HCT116 (cell line): ENCODE data around the gene PATE3. TPM values are rescaled to one million over a fixed set of nuclear protein-coding genes. Genes with fewer than 3 reads are reported as not detected.

ENCODE experiments used
- ATAC-seq: fragments of 200-7000 bp; cut with Tn5 transposase; 2 replicates; pipeline ENCODE4 v1.9.1; 2020; ENCODE audit warnings: mild to moderate bottlenecking, moderate library complexity
- BruUV-seq: library from RNA; stranded (reverse); fragments of 400-500 nt; replicated peaks from 2 replicates; lab custom pipeline; 2021; lab: Mats Ljungman, UMichigan
- CTCF ChIA-PET: fragments of 300-600 bp; sonication (Branson Sonifier 250); formaldehyde crosslinking; loops from one replicate; lab custom pipeline; 2021; ENCODE audit warnings: antibody characterized with exemption; lab: Charles Lee
- POLR2A ChIA-PET: fragments of 300-600, 350-600 bp; sonication (Branson Sonifier 250); formaldehyde crosslinking; loops from one replicate; lab custom pipeline; 2021; ENCODE audit warnings: antibody characterized with exemption; lab: Charles Lee
- RAD21 ChIA-PET, 2 experiments: fragments of 300-600 bp; sonication (Branson Sonifier 250); formaldehyde crosslinking; loops; one replicate each; lab custom pipeline; 2023; ENCODE audit warnings: low total read pairs in 2 of 2; ENCODE audit not compliant: uncharacterized antibody in 2 of 2, unreplicated experiment in 2 of 2, low non-redundant PET in 1 of 2; lab: Charles Lee
- DNase-seq: peaks from one replicate; pipeline ENCODE4 v3.0.0-alpha.2; 2010; ENCODE audit warnings: low read depth, low spot score
- H2AFZ ChIP-seq: fragments of 200-600 bp; shearing (Covaris generic), sonication (generic); 2 replicates; pipeline ENCODE4 v1.6.1; 2017; ENCODE audit warnings: low read depth, mixed run types, mixed read lengths, antibody characterized with exemption, low read length; ENCODE audit not compliant: poor library complexity, severe bottlenecking
- H3K27ac ChIP-seq: 2 replicates; pipeline ENCODE4 v1.5.1; 2012; ENCODE audit warnings: low read depth, low read length
- H3K27me3 ChIP-seq: fragments of 200-600 bp; sonication (generic); 2 replicates; pipeline ENCODE4 v1.6.1; 2016; ENCODE audit warnings: mixed run types, low read length, mixed read lengths; ENCODE audit not compliant: insufficient read depth
- H3K36me3 ChIP-seq, 2 experiments: fragments of 200-500 bp in 1 of 2; fragments of 200-600 bp in 1 of 2; sonication (Bioruptor generic) in 1 of 2; sonication (generic) in 1 of 2; 2 replicates each; pipeline versions ENCODE4 v1.5.1 to v1.6.1; 2014 to 2016; ENCODE audit warnings: low read length in 2 of 2, inconsistent platforms in 1 of 2, mixed read lengths in 1 of 2, mixed run types in 1 of 2; ENCODE audit not compliant: insufficient read depth in 2 of 2, control insufficient read depth in 1 of 2
- H3K4me1 ChIP-seq, 2 experiments: fragments of 200-600 bp in 1 of 2; sonication (generic) in 1 of 2; 2 replicates each; pipeline versions ENCODE4 v1.5.1 to v1.6.1; 2012 to 2017; ENCODE audit warnings: low read length in 2 of 2, inconsistent platforms in 1 of 2, mild to moderate bottlenecking in 1 of 2, mixed read lengths in 1 of 2, mixed run types in 1 of 2, moderate library complexity in 1 of 2; ENCODE audit not compliant: insufficient read depth in 2 of 2, control insufficient read depth in 1 of 2
- H3K4me2 ChIP-seq: fragments of 200-600 bp; sonication (generic); 2 replicates; pipeline ENCODE4 v1.6.1; 2017; ENCODE audit warnings: mixed run types, low read length, mixed read lengths
- H3K4me3 ChIP-seq, 2 experiments: fragments of 200-600 bp in 1 of 2; sonication (generic) in 1 of 2; replicated peaks in 1 of 2; 2 replicates each; pipeline ENCODE4 v1.5.1; 2011 to 2016; ENCODE audit warnings: low read length in 2 of 2, control low read depth in 1 of 2, low read depth in 1 of 2, mild to moderate bottlenecking in 1 of 2, mixed read lengths in 1 of 2, mixed run types in 1 of 2
- H3K79me2 ChIP-seq: fragments of 200-600 bp; sonication (generic); 2 replicates; pipeline ENCODE4 v1.6.1; 2017; ENCODE audit warnings: mild to moderate bottlenecking, mixed run types, low read length, moderate library complexity, mixed read lengths; ENCODE audit not compliant: insufficient read depth
- H3K9ac ChIP-seq: fragments of 200-600 bp; sonication (generic); 2 replicates; pipeline ENCODE4 v1.6.1; 2016; ENCODE audit warnings: low read length, mixed read lengths
- H3K9me2 ChIP-seq: fragments of 200-600 bp; sonication (generic), shearing (Covaris generic); 2 replicates; pipeline ENCODE4 v1.6.1; 2017; ENCODE audit warnings: mixed run types, mild to moderate bottlenecking, moderate library complexity; ENCODE audit not compliant: insufficient read depth
- H3K9me3 ChIP-seq, 2 experiments: fragments of 200-500 bp in 1 of 2; fragments of 200-600 bp in 1 of 2; sonication (Bioruptor generic) in 1 of 2; sonication (generic) in 1 of 2; 2 replicates each; pipeline ENCODE4 v1.6.1; 2014 to 2017; ENCODE audit warnings: low read length in 2 of 2, mixed read lengths in 2 of 2, inconsistent platforms in 1 of 2, low read depth in 1 of 2, mild to moderate bottlenecking in 1 of 2, mixed run types in 1 of 2, moderate library complexity in 1 of 2; ENCODE audit not compliant: control insufficient read depth in 1 of 2, insufficient read depth in 1 of 2
- H4K20me1 ChIP-seq: fragments of 200-600 bp; sonication (generic), shearing (Covaris generic); 2 replicates; pipeline ENCODE4 v1.6.1; 2017; ENCODE audit warnings: mixed run types, mild to moderate bottlenecking, moderate library complexity; ENCODE audit not compliant: insufficient read depth
- CBX3 ChIP-seq: IDR thresholded peaks from 2 replicates; pipeline ENCODE4 v1.6.1; 2012; ENCODE audit warnings: low read depth
- CEBPB ChIP-seq: IDR thresholded peaks from 2 replicates; pipeline ENCODE4 v1.6.1; 2012; ENCODE audit warnings: low read depth
- EZH2 ChIP-seq: fragments of 200-600 bp; sonication (generic); IDR thresholded peaks from 2 replicates; pipeline ENCODE4 v1.6.1; 2017; ENCODE audit warnings: antibody characterized with exemption, mixed run types
- FOSL1 ChIP-seq: IDR thresholded peaks from 2 replicates; pipeline ENCODE4 v1.6.1; 2012; ENCODE audit warnings: low read depth
- JUND ChIP-seq: IDR thresholded peaks from 2 replicates; pipeline ENCODE4 v1.6.1; 2012
- POLR2A ChIP-seq: IDR thresholded peaks from 2 replicates; pipeline ENCODE4 v1.7.0; 2011; ENCODE audit warnings: borderline replicate concordance; ENCODE audit not compliant: insufficient read depth, insufficient read length; ENCODE audit errors: extremely low read depth
- RAD21 ChIP-seq: IDR thresholded peaks from 2 replicates; pipeline ENCODE4 v1.6.1; 2012; ENCODE audit warnings: low read depth, mild to moderate bottlenecking
- SIN3A ChIP-seq: IDR thresholded peaks from 2 replicates; pipeline ENCODE4 v1.6.1; 2012; ENCODE audit warnings: low read depth
- SRF ChIP-seq: IDR thresholded peaks from 2 replicates; pipeline ENCODE4 v1.6.1; 2012; ENCODE audit warnings: low read depth
- ZBTB33 ChIP-seq: IDR thresholded peaks from 2 replicates; pipeline ENCODE4 v1.6.1; 2011; ENCODE audit warnings: mild to moderate bottlenecking, low read length, moderate library complexity; ENCODE audit not compliant: insufficient replicate concordance; ENCODE audit errors: extremely low read depth
- ZFX ChIP-seq: fragments of 450-650 bp; IDR thresholded peaks from 2 replicates; pipeline ENCODE4 v1.6.1; 2017
- ZNF274 ChIP-seq: fragments of 200-500 bp; sonication (Bioruptor generic); IDR thresholded peaks from 2 replicates; pipeline ENCODE4 v1.6.1; 2014; ENCODE audit warnings: mild to moderate bottlenecking, low read depth, low read length, inconsistent platforms
- intact Hi-C: fragments of 100-400 bp; cut with micrococcal nuclease; formaldehyde crosslinking; loops from 2 replicates; pipeline ENCODE4 v1.10.0; 2022
- total RNA-seq: library from RNA; stranded (reverse); gene quantifications from one replicate; pipeline ENCODE4 v1.2.1, GENCODE V29; 2021; ENCODE audit not compliant: unreplicated experiment
- TF ChIP-seq, protein P1 (sequence below), 3 experiments: fragments of 200-600 bp in 1 of 3; sonication (generic) in 1 of 3; IDR thresholded peaks in 2 of 3; conservative IDR thresholded peaks in 1 of 3; 2 replicates each; pipeline ENCODE4 v1.5.1; 2012 to 2017; ENCODE audit warnings: low read depth in 2 of 3, low read length in 2 of 3, antibody characterized with exemption in 1 of 3, borderline replicate concordance in 1 of 3, control low read depth in 1 of 3, mild to moderate bottlenecking in 1 of 3, mixed read lengths in 1 of 3, mixed run types in 1 of 3, moderate library complexity in 1 of 3; ENCODE audit not compliant: insufficient read depth in 1 of 3
- TF ChIP-seq, protein P2 (sequence below): IDR thresholded peaks from 2 replicates; pipeline ENCODE4 v1.6.1; 2012
- TF ChIP-seq, protein P3 (sequence below): IDR thresholded peaks from 2 replicates; pipeline ENCODE4 v1.6.1; 2012

Gene PATE3
- total RNA-seq, 1 experiment from 2014 or later = not detected

GRCh38 chr11:125743681-125744080 is 44.2 kb upstream of the PATE3 start:
- Histone ChIP-seq H3K36me3 (no peaks in the 10 kb centered on the region), H4K20me1 (no peaks in the 10 kb centered on the region), H3K9me3 (no peaks in the 10 kb centered on the region), H3K9me2 (no peaks in the 10 kb centered on the region), H3K9ac (no peak overlapping the region), H3K27ac (no peak overlapping the region), H3K4me3 (no peak overlapping the region), H3K79me2 (no peaks in the 10 kb centered on the region)
- POLR2A ChIA-PET = no interaction called here
- RAD21 ChIA-PET = no interaction called here
- ATAC-seq = no peak
- intact Hi-C loops = no loop called here
- CTCF ChIA-PET = no interaction called here
- TF ChIP-seq, protein P1, sequence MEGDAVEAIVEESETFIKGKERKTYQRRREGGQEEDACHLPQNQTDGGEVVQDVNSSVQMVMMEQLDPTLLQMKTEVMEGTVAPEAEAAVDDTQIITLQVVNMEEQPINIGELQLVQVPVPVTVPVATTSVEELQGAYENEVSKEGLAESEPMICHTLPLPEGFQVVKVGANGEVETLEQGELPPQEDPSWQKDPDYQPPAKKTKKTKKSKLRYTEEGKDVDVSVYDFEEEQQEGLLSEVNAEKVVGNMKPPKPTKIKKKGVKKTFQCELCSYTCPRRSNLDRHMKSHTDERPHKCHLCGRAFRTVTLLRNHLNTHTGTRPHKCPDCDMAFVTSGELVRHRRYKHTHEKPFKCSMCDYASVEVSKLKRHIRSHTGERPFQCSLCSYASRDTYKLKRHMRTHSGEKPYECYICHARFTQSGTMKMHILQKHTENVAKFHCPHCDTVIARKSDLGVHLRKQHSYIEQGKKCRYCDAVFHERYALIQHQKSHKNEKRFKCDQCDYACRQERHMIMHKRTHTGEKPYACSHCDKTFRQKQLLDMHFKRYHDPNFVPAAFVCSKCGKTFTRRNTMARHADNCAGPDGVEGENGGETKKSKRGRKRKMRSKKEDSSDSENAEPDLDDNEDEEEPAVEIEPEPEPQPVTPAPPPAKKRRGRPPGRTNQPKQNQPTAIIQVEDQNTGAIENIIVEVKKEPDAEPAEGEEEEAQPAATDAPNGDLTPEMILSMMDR (IDR thresholded peaks at IDR 0.05 in 2 of 3, conservative IDR thresholded peaks at IDR 0.05 in 1 of 3; ENCODE audit: borderline replicate concordance in 1 of 3, insufficient read depth in 1 of 3, low read depth in 2 of 3, low read length in 2 of 3) = no peak
- TF ChIP-seq, all 23 proteins: peak for 0
- H3K4me1 ChIP-seq = no peaks in the 10 kb centered on the region
- no peak for DNase-seq
- H3K27me3 ChIP-seq = peaks cover 87% of the 10 kb centered on the region
- no peak overlapping the region for H3K4me2 ChIP-seq
- no TSS peak for BruUV-seq
- no peak overlapping the region for H2AFZ ChIP-seq

DNA sequence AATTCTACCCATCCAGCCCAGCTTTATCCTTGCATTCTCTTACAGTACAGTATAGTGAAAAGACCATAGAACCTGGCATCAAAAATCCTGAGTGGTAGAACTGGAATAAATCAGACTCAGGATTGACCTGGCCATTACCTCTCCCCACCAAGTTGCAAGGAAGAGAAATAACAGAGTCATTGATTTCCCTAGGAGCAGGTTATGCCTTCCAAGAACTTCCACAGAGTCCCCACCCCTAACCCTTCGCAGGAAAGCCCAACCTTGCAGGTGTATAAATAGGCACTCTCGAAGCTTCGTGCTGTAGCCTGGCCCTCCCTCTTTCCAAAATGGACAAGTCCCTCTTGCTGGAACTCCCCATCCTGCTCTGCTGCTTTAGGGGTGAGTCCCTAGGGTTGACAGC is 41.9 kb upstream of the PATE3 start, which contains the start of gene PATE1:
PATE1 (plus strand) TSS at position 301 of the 400 bp plus-strand sequence; CDS start at position 327, 26 bp downstream.
- no TSS peak for BruUV-seq
- POLR2A ChIA-PET = no interaction called here
- intact Hi-C loops = no loop called here
- TF ChIP-seq RAD21 (no peak), SRF (no peak), POLR2A (no peak), FOSL1 (no peak), CEBPB (no peak), EZH2 (no peak), ZFX (no peak), JUND (no peak), SIN3A (no peak), ZBTB33 (no peak), ZNF274 (no peak), CBX3 (no peak)
- TF ChIP-seq, protein P2, sequence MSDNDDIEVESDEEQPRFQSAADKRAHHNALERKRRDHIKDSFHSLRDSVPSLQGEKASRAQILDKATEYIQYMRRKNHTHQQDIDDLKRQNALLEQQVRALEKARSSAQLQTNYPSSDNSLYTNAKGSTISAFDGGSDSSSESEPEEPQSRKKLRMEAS = no peak
- TF ChIP-seq, protein P3, sequence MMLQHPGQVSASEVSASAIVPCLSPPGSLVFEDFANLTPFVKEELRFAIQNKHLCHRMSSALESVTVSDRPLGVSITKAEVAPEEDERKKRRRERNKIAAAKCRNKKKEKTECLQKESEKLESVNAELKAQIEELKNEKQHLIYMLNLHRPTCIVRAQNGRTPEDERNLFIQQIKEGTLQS = no peak
- TF ChIP-seq, protein P1 (IDR thresholded peaks at IDR 0.05 in 2 of 3, conservative IDR thresholded peaks at IDR 0.05 in 1 of 3; ENCODE audit: borderline replicate concordance in 1 of 3, insufficient read depth in 1 of 3, low read depth in 2 of 3, low read length in 2 of 3) = no peak

More for the DNA sequence above, 41.9 kb upstream of the PATE3 start, which contains the start of gene PATE1:
- H3K36me3 ChIP-seq = no peaks in the 10 kb centered on the region
- H3K27me3 ChIP-seq = peaks cover 87% of the 10 kb centered on the region
- no peak within 1 kb of the TSS for H3K27ac ChIP-seq
- no peaks in the 10 kb centered on the region for H3K9me2 ChIP-seq
- no peak within 1 kb of the TSS for H3K4me2 ChIP-seq
- no peaks in the 10 kb centered on the region for H3K4me1 ChIP-seq
- H2AFZ ChIP-seq = no peak within 1 kb of the TSS
- CTCF ChIA-PET = no interaction called here
- no peaks in the 10 kb centered on the region for H3K79me2 ChIP-seq
- no peaks in the 10 kb centered on the region for H3K9me3 ChIP-seq
- H3K9ac ChIP-seq = no peak within 1 kb of the TSS
- RAD21 ChIA-PET = no interaction called here
- no peak for DNase-seq
- ATAC-seq = no peak
- no peak within 1 kb of the TSS for H3K4me3 ChIP-seq
- H4K20me1 ChIP-seq = no peaks in the 10 kb centered on the region
